Hematopoietic multipotent progenitor cell (in vitro differentiated cells): ENCODE measurements around the gene FLT1. TPM values are rescaled to one million over a fixed set of nuclear protein-coding genes. Genes with fewer than 3 reads are reported as not detected.

Experiments
- DNase-seq, 3 donors: peaks; one replicate each; pipeline ENCODE4 v3.0.0-alpha.2; 2011 to 2015; ENCODE audit warnings: low read depth in 2 of 3, low spot score in 2 of 3
- total RNA-seq: library from RNA; depleted of rRNA; stranded (reverse); fragments of >200 nt; gene quantifications from one replicate; pipeline ENCODE4 v1.2.3, GENCODE V29; 2012

The FLT1 gene
- total RNA-seq, 1 donor = 0.54 TPM

GRCh38 chr13:28489524-28489931, 5.4 kb downstream of the FLT1 start:
- peak in 1 of 3 donors; percentile 67 for DNase-seq

- DNase-seq = peak in 1 of 3 donors; percentile 53
These were observed 6.4 kb downstream of the FLT1 start for GRCh38 chr13:28488376-28489005.

DNA sequence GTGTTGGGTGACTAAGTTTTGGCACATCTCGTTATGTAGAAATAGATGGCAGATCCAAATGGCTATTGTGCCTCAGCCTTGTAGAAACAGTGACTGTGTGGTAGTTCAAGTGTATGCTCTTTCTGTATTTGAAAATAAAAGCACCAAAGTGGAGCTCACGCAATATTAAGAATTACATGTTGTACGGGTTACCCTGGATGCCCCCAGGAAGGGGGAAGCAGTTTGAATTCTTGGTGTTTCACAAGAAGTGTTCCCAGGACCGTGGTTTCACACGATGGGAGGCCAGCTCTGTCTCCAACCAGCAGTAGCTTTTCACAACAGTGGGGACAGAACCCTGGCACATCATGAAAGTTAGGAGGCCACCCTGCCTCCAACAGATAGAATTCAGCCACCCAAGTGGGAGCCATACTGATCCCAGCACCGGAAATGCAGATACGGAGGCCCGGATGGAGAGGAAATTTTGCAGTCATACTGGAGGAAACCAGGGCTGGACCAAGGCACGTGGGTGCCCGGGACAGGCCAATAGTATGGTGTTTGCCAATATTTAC, 8.9 kb downstream of the FLT1 start:
- DNase-seq = no peak

GRCh38 chr13:28485551-28485950, 9.4 kb downstream of the FLT1 start:
- no peak for DNase-seq

GRCh38 chr13:28485097-28485496, 9.8 kb downstream of the FLT1 start:
- no peak for DNase-seq

DNA sequence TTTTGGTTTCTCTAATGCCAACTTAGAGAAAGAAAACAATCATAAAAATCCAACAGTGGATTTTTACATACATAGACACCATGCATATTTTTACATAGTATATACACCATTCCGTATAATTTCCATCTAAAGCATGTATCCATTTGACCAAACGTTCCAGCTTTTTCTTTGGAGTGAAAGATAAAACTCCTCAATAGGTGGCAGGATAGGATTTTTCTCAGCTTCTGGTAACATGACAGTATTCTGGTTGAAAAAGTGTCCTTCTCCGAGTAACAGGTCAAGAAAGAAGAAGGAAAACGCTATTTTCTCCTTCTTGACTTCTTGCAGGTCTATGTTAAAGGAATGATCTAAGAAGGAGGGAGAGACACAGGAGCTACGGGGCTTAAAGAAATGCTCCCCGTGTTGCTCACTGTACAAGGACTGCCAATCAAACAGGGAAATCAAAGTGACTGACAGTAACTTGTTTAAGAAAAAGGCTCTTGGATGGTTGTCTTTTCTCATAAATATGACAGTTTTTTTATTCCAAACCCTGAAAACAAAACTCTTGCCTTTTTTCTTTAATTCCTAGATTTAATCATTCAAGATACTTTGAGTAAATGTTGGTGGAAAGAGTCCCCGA, 11.5 kb downstream of the FLT1 start:
- DNase-seq = no peak

GRCh38 chr13:28479005-28479404, 15.9 kb downstream of the FLT1 start:
- DNase-seq = no peak

DNA sequence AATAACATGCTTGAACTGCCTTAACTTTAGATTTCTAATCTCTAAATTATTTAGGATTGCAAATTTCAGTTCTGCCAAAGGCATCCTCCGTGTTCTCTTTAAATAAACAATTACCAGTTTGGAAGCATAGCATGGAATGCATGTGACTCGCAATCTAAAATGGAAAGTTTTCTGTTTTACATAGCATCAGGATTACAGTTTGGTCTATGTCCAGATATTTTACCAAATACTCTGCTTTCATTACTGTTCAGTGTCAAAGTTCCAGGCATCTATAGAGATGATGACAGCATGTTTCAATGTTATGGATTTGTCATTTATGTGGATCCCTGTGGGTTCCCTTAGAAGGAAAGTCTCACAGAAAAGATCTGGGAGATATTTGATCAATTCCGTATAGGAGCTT, 16.8 kb downstream of the FLT1 start:
- DNase-seq = no peak

- DNase-seq = no peak
These were observed 17.3 kb downstream of the FLT1 start for GRCh38 chr13:28477709-28477973.

- no peak for DNase-seq
These were observed 17.8 kb downstream of the FLT1 start for GRCh38 chr13:28476919-28477708.

- no peak for DNase-seq
These were observed 18.8 kb downstream of the FLT1 start for GRCh38 chr13:28475916-28476725.

GRCh38 chr13:28474491-28475134, 20.3 kb downstream of the FLT1 start:
- no peak for DNase-seq

GRCh38 chr13:28473044-28473443, 21.9 kb downstream of the FLT1 start:
- DNase-seq = no peak

- DNase-seq = no peak
These were observed 23.5 kb downstream of the FLT1 start for GRCh38 chr13:28471421-28471820.

DNA sequence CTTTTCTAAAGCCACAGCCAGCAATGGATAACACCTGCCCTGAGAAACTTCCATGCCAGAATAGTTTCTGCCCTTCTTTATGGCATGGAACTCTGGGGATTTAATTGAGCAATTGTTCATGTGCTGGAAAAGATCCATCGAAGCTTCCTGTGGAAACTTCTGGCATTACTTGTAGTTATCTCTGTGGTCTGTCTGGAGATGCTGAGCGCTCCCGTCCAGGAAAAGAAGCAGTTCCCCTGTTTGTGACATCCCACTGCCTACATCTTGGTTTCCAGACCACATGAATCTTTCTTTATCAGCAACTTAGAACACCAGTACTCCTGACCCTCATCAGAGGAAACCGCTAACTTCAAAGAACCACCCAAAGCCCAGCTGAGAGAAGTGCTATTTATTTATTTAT, 24.6 kb downstream of the FLT1 start:
- DNase-seq = peak in 1 of 3 donors; percentile 28

DNA sequence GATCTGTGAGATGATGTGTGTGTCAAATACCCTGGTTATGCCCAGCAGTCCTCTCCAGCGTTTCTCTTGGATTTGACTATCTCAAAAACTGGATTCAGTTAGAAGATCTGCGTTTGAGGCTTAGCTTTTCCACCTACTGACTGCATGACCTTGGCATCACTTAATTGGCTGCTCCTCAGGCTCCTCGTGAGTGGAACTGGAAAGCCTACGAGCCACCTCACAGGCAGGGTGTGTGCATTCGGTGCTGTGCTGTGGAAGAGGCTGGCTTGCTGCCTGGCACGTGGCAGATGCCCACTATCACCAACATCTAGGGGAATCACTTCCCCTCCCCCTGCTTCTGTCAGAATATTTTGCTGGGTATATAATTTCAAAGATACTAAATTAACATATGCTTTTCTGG, 25.6 kb downstream of the FLT1 start:
- no peak for DNase-seq

GRCh38 chr13:28468023-28468915, 26.7 kb downstream of the FLT1 start:
- peak in 2 of 3 donors; percentile 41 to 72 for DNase-seq

- no peak for DNase-seq
These were observed 27.9 kb downstream of the FLT1 start for GRCh38 chr13:28467034-28467433.

DNA sequence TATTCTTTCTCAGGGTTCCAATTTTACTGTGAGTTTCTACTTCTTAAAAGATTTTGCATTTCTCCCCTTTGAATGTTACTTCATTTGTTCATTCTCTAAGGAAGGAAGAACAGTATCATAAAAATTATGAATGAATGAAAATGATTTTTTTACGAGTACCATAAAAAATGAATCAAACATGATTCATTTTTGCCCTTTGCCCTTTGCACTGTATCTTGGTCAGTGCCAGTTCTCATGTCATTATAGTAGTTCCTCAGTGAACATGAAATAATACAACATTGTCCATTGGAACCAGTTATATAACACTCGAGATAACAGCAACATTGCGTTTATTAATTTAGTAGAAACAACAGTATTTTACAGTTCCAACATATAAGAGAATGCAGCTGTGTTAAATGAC, 28.8 kb downstream of the FLT1 start:
- no peak for DNase-seq
